Gastrocnemius medialis (tissue), 4 donors: Measurements from ENCODE around the gene MCEMP1.
A peak's percentile ranks its signal among the peaks of the same experiment; 100 is the strongest.

Source experiments
- POLR2A ChIP-seq, 2 donors: fragments of 450-650 bp; IDR thresholded peaks; one replicate each; pipeline ENCODE4 v1.6.1; 2017; ENCODE audit warnings: antibody characterized with exemption in 2 of 2, mild to moderate bottlenecking in 2 of 2, moderate library complexity in 2 of 2
- TF ChIP-seq, protein P1 (sequence below), 5 experiments: fragments of 450-650 bp in 3 of 5; fragments of 200-600 bp in 2 of 5; sonication (generic) in 2 of 5; IDR thresholded peaks in 4 of 5; conservative IDR thresholded peaks in 1 of 5; 1 replicate in 4 of 5; 2 replicates in 1 of 5; pipeline ENCODE4 v1.5.1; 2016 to 2019; ENCODE audit warnings: antibody characterized with exemption in 5 of 5, mild to moderate bottlenecking in 3 of 5, moderate library complexity in 3 of 5

DNA sequence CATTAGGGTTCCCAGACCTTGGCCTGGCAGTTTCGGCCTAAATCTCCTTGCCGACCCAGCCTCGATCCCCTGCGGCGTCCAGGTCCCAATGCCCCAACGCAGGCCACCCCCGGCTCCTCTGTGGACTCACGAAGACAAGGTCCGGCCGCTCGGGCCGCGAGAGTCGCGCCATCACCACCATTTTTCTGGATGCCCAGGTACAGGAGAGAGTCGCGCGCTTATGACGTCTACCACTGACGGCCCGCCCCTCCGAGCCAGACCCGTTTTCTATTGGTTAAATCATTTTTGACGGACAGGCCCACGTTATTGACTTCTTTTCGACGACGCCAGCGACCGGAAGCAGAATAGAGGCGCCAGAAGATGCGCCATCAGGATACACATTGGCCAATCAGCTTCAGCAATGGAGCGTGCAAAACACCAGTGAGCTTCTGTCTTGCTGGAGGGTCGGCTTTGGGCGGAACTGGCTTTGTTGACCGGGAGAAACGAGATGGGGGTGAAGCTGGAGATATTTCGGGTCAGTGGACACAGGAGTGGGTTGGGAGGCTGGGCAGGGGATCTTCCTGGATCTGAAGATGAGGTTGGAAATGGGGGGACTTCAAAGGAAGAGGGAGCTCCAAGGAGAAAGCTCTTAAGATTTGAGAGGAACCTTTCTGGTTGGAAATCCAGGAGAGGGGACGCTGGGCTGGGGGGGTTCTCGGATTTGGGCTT lies 47.4 kb upstream of the MCEMP1 start, which contains the start of the genes PET100 and XAB2:
- peak; percentile 50 to 52 for TF ChIP-seq POLR2A (IDR thresholded peaks at IDR 0.05)
- TF ChIP-seq, protein P1, sequence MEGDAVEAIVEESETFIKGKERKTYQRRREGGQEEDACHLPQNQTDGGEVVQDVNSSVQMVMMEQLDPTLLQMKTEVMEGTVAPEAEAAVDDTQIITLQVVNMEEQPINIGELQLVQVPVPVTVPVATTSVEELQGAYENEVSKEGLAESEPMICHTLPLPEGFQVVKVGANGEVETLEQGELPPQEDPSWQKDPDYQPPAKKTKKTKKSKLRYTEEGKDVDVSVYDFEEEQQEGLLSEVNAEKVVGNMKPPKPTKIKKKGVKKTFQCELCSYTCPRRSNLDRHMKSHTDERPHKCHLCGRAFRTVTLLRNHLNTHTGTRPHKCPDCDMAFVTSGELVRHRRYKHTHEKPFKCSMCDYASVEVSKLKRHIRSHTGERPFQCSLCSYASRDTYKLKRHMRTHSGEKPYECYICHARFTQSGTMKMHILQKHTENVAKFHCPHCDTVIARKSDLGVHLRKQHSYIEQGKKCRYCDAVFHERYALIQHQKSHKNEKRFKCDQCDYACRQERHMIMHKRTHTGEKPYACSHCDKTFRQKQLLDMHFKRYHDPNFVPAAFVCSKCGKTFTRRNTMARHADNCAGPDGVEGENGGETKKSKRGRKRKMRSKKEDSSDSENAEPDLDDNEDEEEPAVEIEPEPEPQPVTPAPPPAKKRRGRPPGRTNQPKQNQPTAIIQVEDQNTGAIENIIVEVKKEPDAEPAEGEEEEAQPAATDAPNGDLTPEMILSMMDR (IDR thresholded peaks at IDR 0.05 in 4 of 5, conservative IDR thresholded peaks at IDR 0.05 in 1 of 5): no peak
